Measurements from ENCODE around the gene CENPS.
"Not testable (repeated sequence)": the region's sequence is repeated elsewhere in the genome, so short reads cannot be mapped to it uniquely, and the experiment has no call there.

Gene CENPS

GRCh38 chr1:10451287-10451686 lies 21.1 kb downstream of the CENPS start:
- no peak for DNase-seq

GRCh38 chr1:10456048-10456447 lies 25.8 kb downstream of the CENPS start:
- no peak for DNase-seq

GRCh38 chr1:10456661-10457060 lies 26.4 kb downstream of the CENPS start:
- no peak for DNase-seq

- DNase-seq, result not testable (repeated sequence)
These were observed 27.2 kb downstream of the CENPS start for GRCh38 chr1:10457462-10457861.

- no peak for DNase-seq
These were observed 27.6 kb downstream of the CENPS start for GRCh38 chr1:10457875-10458274.

- DNase-seq, result no peak
These were observed 29.0 kb downstream of the CENPS start for GRCh38 chr1:10459184-10459583.

GRCh38 chr1:10467078-10467477 lies 36.8 kb downstream of the CENPS start:
- DNase-seq, result no peak

- DNase-seq, result no peak
These were observed 39.8 kb downstream of the CENPS start for GRCh38 chr1:10470043-10470442.

GRCh38 chr1:10471411-10472219 lies 41.4 kb downstream of the CENPS start:
- DNase-seq, result no peak

GRCh38 chr1:10472220-10473144 lies 42.2 kb downstream of the CENPS start, which contains the start of gene DFFA:
TSS of gene DFFA (minus strand) at chr1:10472529. CDS start at chr1:10472458, 71 bp downstream.
- peak; percentile 96 to 97 for DNase-seq

GRCh38 chr1:10473145-10473765 lies 43.0 kb downstream of the CENPS start:
- no peak for DNase-seq

GRCh38 chr1:10474309-10474612 lies 44.0 kb downstream of the CENPS start:
- DNase-seq, result not testable (repeated sequence)

- DNase-seq, result peak; percentile 84 to 89
These were observed 44.6 kb downstream of the CENPS start, which contains the start of gene PEX14 for GRCh38 chr1:10474613-10475507. TSS of gene PEX14 (plus strand) at chr1:10474950. CDS start at chr1:10474967, 17 bp downstream.

GRCh38 chr1:10475510-10475909 lies 45.3 kb downstream of the CENPS start:
- no peak for DNase-seq

- no peak for DNase-seq
These were observed 49.1 kb downstream of the CENPS start for GRCh38 chr1:10479296-10479695.

- DNase-seq, result no peak
These were observed 50.4 kb downstream of the CENPS start for GRCh38 chr1:10480614-10481013.

GRCh38 chr1:10484521-10484920 lies 54.3 kb downstream of the CENPS start:
- DNase-seq, result peak; percentile 98

GRCh38 chr1:10489291-10490055 lies 59.2 kb downstream of the CENPS start:
- no peak for DNase-seq

GRCh38 chr1:10490286-10490970 lies 60.2 kb downstream of the CENPS start:
- DNase-seq, result no peak

All from inflammatory macrophage (primary cell).